Mesenchymal stem cell (in vitro differentiated cells and primary cell): ENCODE measurements around the gene AOPEP.

Experiments used
- DNase-seq: peaks from one replicate; pipeline ENCODE4 v3.0.0-alpha.2; 2013
- H2AFZ ChIP-seq: one replicate; pipeline ENCODE4 v1.6.1; 2013; ENCODE audit warnings: low read depth, mild to moderate bottlenecking, control low read depth, inconsistent platforms, low read length, moderate library complexity
- H2AK5ac ChIP-seq: 2 replicates; pipeline ENCODE4 v1.6.1; 2013; ENCODE audit warnings: low read length, moderate library complexity, mild to moderate bottlenecking, inconsistent platforms; ENCODE audit not compliant: severe bottlenecking
- H2BK120ac ChIP-seq: one replicate; pipeline ENCODE4 v1.6.1; 2013; ENCODE audit warnings: low read depth, mild to moderate bottlenecking, inconsistent platforms, low read length, moderate library complexity
- H2BK12ac ChIP-seq, 2 experiments: one replicate each; pipeline ENCODE4 v1.6.1; 2013; ENCODE audit warnings: inconsistent platforms in 2 of 2, low read length in 2 of 2, mild to moderate bottlenecking in 2 of 2, moderate library complexity in 2 of 2, control low read depth in 1 of 2
- H2BK15ac ChIP-seq: one replicate; pipeline ENCODE4 v1.6.1; 2013; ENCODE audit warnings: mild to moderate bottlenecking, low read depth, inconsistent platforms; ENCODE audit not compliant: poor library complexity, severe bottlenecking
- H2BK5ac ChIP-seq: 2 replicates; pipeline ENCODE4 v1.6.1; 2013; ENCODE audit warnings: low read depth, mild to moderate bottlenecking, low read length, control low read depth, inconsistent platforms; ENCODE audit not compliant: poor library complexity, severe bottlenecking
- H3K14ac ChIP-seq, 2 experiments: one replicate each; pipeline ENCODE4 v1.6.1; 2013; ENCODE audit warnings: inconsistent platforms in 2 of 2, low read length in 2 of 2, control low read depth in 1 of 2, mild to moderate bottlenecking in 1 of 2, moderate library complexity in 1 of 2
- H3K18ac ChIP-seq, 2 experiments: one replicate each; pipeline ENCODE4 v1.6.1; 2013; ENCODE audit warnings: inconsistent platforms in 2 of 2, low read length in 2 of 2, control low read depth in 1 of 2, low read depth in 1 of 2, mild to moderate bottlenecking in 1 of 2
- H3K23ac ChIP-seq, 2 experiments: one replicate each; pipeline ENCODE4 v1.6.1; 2013; ENCODE audit warnings: inconsistent platforms in 2 of 2, low read length in 2 of 2, mild to moderate bottlenecking in 2 of 2, moderate library complexity in 2 of 2, control low read depth in 1 of 2
- H3K27ac ChIP-seq: 2 replicates; pipeline ENCODE4 v1.5.1; 2013; ENCODE audit warnings: mild to moderate bottlenecking, moderate library complexity, low read length, control low read depth, inconsistent platforms; ENCODE audit not compliant: poor library complexity, severe bottlenecking
- H3K27me3 ChIP-seq, 2 experiments: 2 replicates each; pipeline versions ENCODE4 v1.6.1 to v1.7.0; 2013; ENCODE audit warnings: low read length in 2 of 2, mild to moderate bottlenecking in 2 of 2, moderate library complexity in 2 of 2, control low read depth in 1 of 2, inconsistent platforms in 1 of 2; ENCODE audit not compliant: control insufficient read depth in 1 of 2, insufficient read depth in 1 of 2
- H3K36me3 ChIP-seq, 2 experiments: 2 replicates each; pipeline versions ENCODE4 v1.6.1 to v1.7.0; 2013; ENCODE audit warnings: low read length in 2 of 2, control low read depth in 1 of 2, inconsistent platforms in 1 of 2, low read depth in 1 of 2, mild to moderate bottlenecking in 1 of 2; ENCODE audit not compliant: insufficient read depth in 2 of 2, control insufficient read depth in 1 of 2
- H3K4ac ChIP-seq, 2 experiments: one replicate each; pipeline ENCODE4 v1.6.1; 2013; ENCODE audit warnings: inconsistent platforms in 2 of 2, low read length in 2 of 2, mild to moderate bottlenecking in 2 of 2, moderate library complexity in 2 of 2, control low read depth in 1 of 2, low read depth in 1 of 2
- H3K4me1 ChIP-seq: 2 replicates; pipeline ENCODE4 v1.6.1; 2013; ENCODE audit warnings: low read depth, low read length, control low read depth; ENCODE audit not compliant: control insufficient read depth, insufficient read depth
- H3K4me2 ChIP-seq: 2 replicates; pipeline ENCODE4 v1.6.1; 2013; ENCODE audit warnings: low read length, mild to moderate bottlenecking, inconsistent platforms; ENCODE audit not compliant: poor library complexity, severe bottlenecking
- H3K4me3 ChIP-seq, 2 experiments: 2 replicates each; pipeline versions ENCODE4 v1.5.1 to v1.7.0; 2013; ENCODE audit warnings: low read length in 2 of 2, mild to moderate bottlenecking in 2 of 2, control low read depth in 1 of 2, low read depth in 1 of 2; ENCODE audit not compliant: insufficient read depth in 1 of 2
- H3K79me1 ChIP-seq: replicated peaks from 2 replicates; pipeline ENCODE4 v1.6.1; 2013; ENCODE audit warnings: mild to moderate bottlenecking, control low read depth, low read length, inconsistent platforms; ENCODE audit not compliant: poor library complexity, severe bottlenecking
- H3K9ac ChIP-seq: 2 replicates; pipeline ENCODE4 v1.7.0; 2013; ENCODE audit warnings: mild to moderate bottlenecking, low read length, moderate library complexity
- H3K9me3 ChIP-seq: 2 replicates; pipeline ENCODE4 v1.7.0; 2013; ENCODE audit warnings: mild to moderate bottlenecking, low read length; ENCODE audit not compliant: control insufficient read depth
- H4K8ac ChIP-seq: one replicate; pipeline ENCODE4 v1.6.1; 2013; ENCODE audit warnings: inconsistent platforms, mild to moderate bottlenecking, low read length, moderate library complexity
- H4K91ac ChIP-seq: one replicate; pipeline ENCODE4 v1.6.1; 2013; ENCODE audit warnings: mild to moderate bottlenecking, low read length, inconsistent platforms
- WGBS: methylation state at CpG from one replicate; pipeline ENCODE4 v1.1.7; 2013; ENCODE audit warnings: mixed read lengths; 5-methylcytosine and 5-hydroxymethylcytosine counted together

Gene AOPEP

DNA sequence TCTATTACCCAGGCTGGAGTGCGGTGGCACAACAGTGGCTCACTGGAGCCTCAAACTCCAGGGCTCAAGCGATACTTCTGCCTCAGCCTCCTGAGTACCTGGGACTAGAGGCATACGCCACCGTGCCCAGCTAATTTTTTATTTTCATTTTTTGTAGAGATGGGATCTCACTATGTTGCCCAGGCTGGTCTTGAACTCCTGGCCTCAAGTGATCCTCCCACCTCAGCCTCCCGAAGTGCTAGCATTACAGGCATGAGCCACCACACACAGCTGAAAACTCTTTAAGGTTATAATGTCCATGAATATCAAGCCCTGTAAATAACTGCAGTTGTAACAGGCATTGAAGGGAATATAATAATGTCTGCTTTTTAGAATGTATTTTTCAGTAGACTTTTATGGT lies 271.2 kb downstream of the AOPEP start:
- 100% methylated on average over 5 of the region's 5 CpGs for WGBS
- H3K36me3 ChIP-seq, result no peaks in the 10 kb centered on the region
- no peak overlapping the region for H3K4me2 ChIP-seq
- no peak overlapping the region for H3K4me3 ChIP-seq
- no peaks in the 10 kb centered on the region for H3K9me3 ChIP-seq
- DNase-seq, result no peak
- H3K4ac ChIP-seq, result no peak overlapping the region
- no peak overlapping the region for H3K23ac ChIP-seq
- peak overlapping the region; percentile 81 for H2AK5ac ChIP-seq
- H2BK12ac ChIP-seq, result no peak overlapping the region
- no peak overlapping the region for H3K18ac ChIP-seq
- no peak overlapping the region for H3K9ac ChIP-seq
- H3K79me1 ChIP-seq, result peaks cover 3% of the 10 kb centered on the region
- H4K91ac ChIP-seq, result no peak overlapping the region
- no peak overlapping the region for H3K14ac ChIP-seq
- H3K27ac ChIP-seq, result no peak overlapping the region
- no peak overlapping the region for H2AFZ ChIP-seq
- H2BK15ac ChIP-seq, result no peak overlapping the region
- H4K8ac ChIP-seq, result no peak overlapping the region
- peaks cover 4% of the 10 kb centered on the region for H3K4me1 ChIP-seq
- no peak overlapping the region for H2BK5ac ChIP-seq
- no peak overlapping the region for H2BK120ac ChIP-seq
- H3K27me3 ChIP-seq, result no peaks in the 10 kb centered on the region

DNA sequence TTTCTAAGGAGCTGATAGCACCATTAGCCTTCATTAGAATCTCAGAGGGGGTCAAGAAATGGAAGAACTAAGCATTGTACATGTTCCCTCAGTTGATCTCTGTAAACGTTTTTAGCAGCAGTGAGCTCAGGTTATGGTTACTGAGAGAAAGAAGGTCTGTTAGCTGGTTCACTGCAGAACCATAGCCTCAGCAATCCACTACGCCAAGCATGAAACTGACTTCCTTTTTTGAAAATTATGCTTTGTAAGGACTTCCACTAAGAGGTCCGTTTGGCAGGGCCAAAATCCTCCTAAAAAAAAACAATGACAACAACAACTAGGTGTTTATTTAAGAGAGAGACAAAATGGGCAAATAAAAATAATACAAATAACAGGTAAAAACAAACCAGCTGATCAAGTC lies 273.3 kb downstream of the AOPEP start:
- no peak overlapping the region for H3K4ac ChIP-seq
- H3K4me2 ChIP-seq, result no peak overlapping the region
- H4K91ac ChIP-seq, result no peak overlapping the region
- no peak overlapping the region for H4K8ac ChIP-seq
- no peak overlapping the region for H3K23ac ChIP-seq
- H3K9ac ChIP-seq, result no peak overlapping the region
- H3K36me3 ChIP-seq, result no peaks in the 10 kb centered on the region
- no peak overlapping the region for H3K4me3 ChIP-seq
- peak overlapping the region; percentile 20 for H2AK5ac ChIP-seq
- H2AFZ ChIP-seq, result no peak overlapping the region
- no peak overlapping the region for H2BK120ac ChIP-seq
- H2BK15ac ChIP-seq, result no peak overlapping the region
- no peak overlapping the region for H3K27ac ChIP-seq
- peaks cover 4% of the 10 kb centered on the region for H3K79me1 ChIP-seq
- no peak overlapping the region for H3K14ac ChIP-seq
- H2BK12ac ChIP-seq, result no peak overlapping the region
- H3K18ac ChIP-seq, result no peak overlapping the region
- H3K9me3 ChIP-seq, result no peaks in the 10 kb centered on the region
- H3K4me1 ChIP-seq, result peaks cover 4% of the 10 kb centered on the region
- H2BK5ac ChIP-seq, result no peak overlapping the region
- no peaks in the 10 kb centered on the region for H3K27me3 ChIP-seq
- 88% methylated on average over 1 of the region's 3 CpGs for WGBS
- DNase-seq, result no peak

DNA sequence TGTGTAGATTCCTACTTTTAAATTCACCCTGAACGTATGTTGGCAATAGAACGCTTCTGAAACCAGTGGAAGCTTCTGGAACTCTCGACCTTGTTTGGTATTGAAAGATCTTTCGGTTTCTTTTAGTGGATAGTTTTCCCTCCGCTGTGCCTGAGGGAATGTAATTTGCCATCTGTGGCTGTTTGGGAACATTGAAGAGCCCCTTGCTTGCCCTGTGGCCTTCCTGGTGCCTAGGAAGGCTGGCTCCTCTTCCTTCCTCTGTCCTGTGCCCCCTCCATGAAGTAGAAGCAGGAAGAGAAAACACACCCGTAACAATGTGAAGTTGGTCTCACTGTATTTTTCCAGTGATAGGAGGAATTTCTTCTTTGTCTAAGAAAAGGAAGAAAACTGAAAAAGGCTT lies 274.3 kb downstream of the AOPEP start:
- Histone ChIP-seq H4K91ac (no peak overlapping the region), H3K4ac (no peak overlapping the region), H3K4me1 (peaks cover 2% of the 10 kb centered on the region), H3K9ac (no peak overlapping the region), H2BK12ac (no peak overlapping the region), H4K8ac (no peak overlapping the region), H2BK120ac (no peak overlapping the region), H2AFZ (no peak overlapping the region), H3K27me3 (no peaks in the 10 kb centered on the region), H3K36me3 (no peaks in the 10 kb centered on the region), H3K4me2 (no peak overlapping the region), H2BK15ac (no peak overlapping the region), H3K14ac (no peak overlapping the region), H3K18ac (no peak overlapping the region), H3K27ac (no peak overlapping the region), H3K4me3 (no peak overlapping the region), H3K23ac (no peak overlapping the region), H3K79me1 (peaks cover 4% of the 10 kb centered on the region), H2AK5ac (peak overlapping the region; percentile 54), H2BK5ac (no peak overlapping the region), H3K9me3 (no peaks in the 10 kb centered on the region)
- WGBS, result 94% methylated on average over 5 of the region's 6 CpGs
- DNase-seq, result no peak

DNA sequence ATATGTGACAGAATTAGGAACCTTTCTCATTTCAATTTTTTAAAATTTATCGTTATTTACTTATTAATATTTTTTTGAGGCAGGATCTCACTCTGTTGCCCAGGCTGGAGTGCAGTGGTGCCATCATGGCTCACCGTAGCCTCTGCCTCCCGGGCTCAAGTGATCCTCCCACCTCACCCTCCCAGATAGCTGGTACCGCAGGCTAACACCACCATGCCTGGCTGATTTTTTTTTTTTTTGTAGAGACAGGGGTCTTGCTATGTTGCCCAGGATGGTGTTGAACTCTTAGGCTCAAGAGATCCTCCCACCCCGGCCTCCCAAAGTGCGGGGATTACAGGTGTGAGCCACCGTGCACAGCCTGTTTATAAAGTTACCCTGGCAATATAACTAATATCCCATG lies 275.2 kb downstream of the AOPEP start:
- Histone ChIP-seq H3K14ac (no peak overlapping the region), H2AFZ (no peak overlapping the region), H2BK12ac (no peak overlapping the region), H3K27ac (no peak overlapping the region), H3K4me2 (no peak overlapping the region), H3K9ac (no peak overlapping the region), H2BK5ac (no peak overlapping the region), H2AK5ac (peak overlapping the region; percentile 70), H3K4ac (no peak overlapping the region), H2BK120ac (no peak overlapping the region), H3K79me1 (peaks cover 4% of the 10 kb centered on the region), H3K23ac (no peak overlapping the region), H4K91ac (no peak overlapping the region), H3K4me3 (no peak overlapping the region), H3K4me1 (no peaks in the 10 kb centered on the region), H3K27me3 (no peaks in the 10 kb centered on the region), H3K36me3 (no peaks in the 10 kb centered on the region), H4K8ac (no peak overlapping the region), H2BK15ac (no peak overlapping the region), H3K18ac (no peak overlapping the region), H3K9me3 (no peaks in the 10 kb centered on the region)
- DNase-seq, result no peak
- 100% methylated on average over 2 of the region's 7 CpGs for WGBS
